Dendritic cell treated with granulocyte-macrophage colony-stimulating factor and Interleukin-4, amounts not matched to agents 40 ng/mL and 50 ng/mL, for 4 days (primary cell): Measurements from ENCODE around the gene MGARP.
"Not testable (repeated sequence)": the region's sequence is repeated elsewhere in the genome, so short reads cannot be mapped to it uniquely, and the experiment has no call there.

ENCODE experiments used
- H3K27ac Mint-ChIP-seq: one replicate; pipeline ENCODE4 v1.8.0; 2022; ENCODE audit warnings: mild to moderate bottlenecking, mixed read lengths
- H3K27me3 Mint-ChIP-seq: one replicate; pipeline ENCODE4 v1.8.0; 2022; ENCODE audit warnings: mild to moderate bottlenecking, mixed read lengths
- H3K36me3 Mint-ChIP-seq: one replicate; pipeline ENCODE4 v1.8.0; 2022; ENCODE audit warnings: low read depth, mixed read lengths
- H3K4me1 Mint-ChIP-seq: one replicate; pipeline ENCODE4 v1.8.0; 2022; ENCODE audit warnings: low read depth, mixed read lengths
- H3K4me3 Mint-ChIP-seq: one replicate; pipeline ENCODE4 v1.8.0; 2022; ENCODE audit warnings: mild to moderate bottlenecking, moderate library complexity, mixed read lengths
- H3K9me3 Mint-ChIP-seq: one replicate; pipeline ENCODE4 v1.8.0; 2022; ENCODE audit warnings: mixed read lengths
- intact Hi-C: fragments of 100-400 bp; cut with micrococcal nuclease; formaldehyde crosslinking; loops from one replicate; pipeline ENCODE4 v1.15.0; 2022

Gene MGARP

GRCh38 chr4:139279760-139280620, at the start of gene MGARP:
Gene MGARP (minus strand): TSS chr4:139280225. CDS start chr4:139280158, 67 bp downstream.
- peaks cover 9% of the 10 kb centered on the region for H3K9me3 Mint-ChIP-seq
- no peak within 1 kb of the TSS for H3K27ac Mint-ChIP-seq
- peaks cover 50% of the 10 kb centered on the region for H3K27me3 Mint-ChIP-seq
- H3K36me3 Mint-ChIP-seq: peaks cover 8% of the 10 kb centered on the region
- peak within 1 kb of the TSS; percentile 79 for H3K4me3 Mint-ChIP-seq
- intact Hi-C loops: no loop called here
- H3K4me1 Mint-ChIP-seq: peaks cover 20% of the 10 kb centered on the region

- H3K27me3 Mint-ChIP-seq: no peaks in the 10 kb centered on the region
- H3K9me3 Mint-ChIP-seq: no peaks in the 10 kb centered on the region
- peaks cover 24% of the 10 kb centered on the region for H3K4me1 Mint-ChIP-seq
- intact Hi-C loops: no loop called here
- no peak overlapping the region for H3K27ac Mint-ChIP-seq
- H3K4me3 Mint-ChIP-seq: no peak overlapping the region
- H3K36me3 Mint-ChIP-seq: peaks cover 43% of the 10 kb centered on the region
These were observed 49.7 kb upstream of the MGARP start for GRCh38 chr4:139329665-139330200.

- Mint-ChIP-seq H3K36me3 (peaks cover 29% of the 10 kb centered on the region), H3K4me1 (peaks cover 20% of the 10 kb centered on the region), H3K27ac (no peak overlapping the region), H3K9me3 (no peaks in the 10 kb centered on the region), H3K4me3 (no peak overlapping the region), H3K27me3 (no peaks in the 10 kb centered on the region)
- intact Hi-C loops: no loop called here
These were observed 44.6 kb upstream of the MGARP start for GRCh38 chr4:139324620-139325019.

DNA sequence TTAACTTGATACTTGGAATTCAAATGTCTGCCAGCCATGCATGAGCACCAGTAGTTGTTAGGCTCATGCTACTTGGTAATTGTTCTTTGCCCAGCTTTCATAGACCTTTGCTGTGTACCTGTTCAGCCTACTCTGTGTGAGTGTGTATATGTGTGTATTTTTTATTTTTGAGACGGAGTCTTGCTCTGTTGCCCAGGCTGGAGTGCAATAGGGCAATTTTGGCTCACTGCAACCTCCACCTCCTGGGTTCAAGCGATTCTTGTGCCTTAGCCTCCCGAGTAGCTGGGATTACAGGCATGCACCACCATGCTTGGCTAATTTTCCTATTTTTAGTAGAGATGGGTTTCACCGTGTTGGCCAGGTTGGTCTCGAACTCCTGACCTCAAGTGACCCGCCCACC, 42.5 kb upstream of the MGARP start:
- H3K4me3 Mint-ChIP-seq, intact Hi-C loops, H3K36me3 Mint-ChIP-seq, H3K27ac Mint-ChIP-seq, H3K27me3 Mint-ChIP-seq, H3K9me3 Mint-ChIP-seq: not testable (repeated sequence)
- H3K4me1 Mint-ChIP-seq: peaks cover 20% of the 10 kb centered on the region

DNA sequence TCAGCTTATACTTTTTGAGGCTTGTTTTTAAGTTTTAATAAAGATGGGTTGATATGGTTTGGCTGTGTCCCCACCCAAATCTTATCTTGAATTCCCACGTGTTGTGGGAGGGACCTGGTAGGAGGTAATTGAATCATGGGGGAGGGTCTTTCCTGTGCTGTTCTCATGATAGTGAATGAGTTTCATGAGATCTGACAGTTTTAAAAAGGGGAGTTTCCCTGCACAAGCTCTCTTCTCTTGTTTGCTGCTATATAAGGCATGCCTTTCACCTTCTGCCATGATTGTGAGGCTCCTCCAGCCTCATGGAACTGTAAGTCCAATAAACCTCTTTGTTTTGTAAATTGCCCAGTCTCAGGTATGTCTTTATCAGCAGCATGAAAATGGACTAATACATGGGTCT, 42.0 kb upstream of the MGARP start:
- H3K9me3 Mint-ChIP-seq, intact Hi-C loops, H3K27ac Mint-ChIP-seq, H3K36me3 Mint-ChIP-seq, H3K4me3 Mint-ChIP-seq, H3K27me3 Mint-ChIP-seq: not testable (repeated sequence)
- H3K4me1 Mint-ChIP-seq: peaks cover 24% of the 10 kb centered on the region

- peaks cover 49% of the 10 kb centered on the region for H3K4me1 Mint-ChIP-seq
- H3K9me3 Mint-ChIP-seq: no peaks in the 10 kb centered on the region
- H3K4me3 Mint-ChIP-seq: no peak overlapping the region
- peaks cover 6% of the 10 kb centered on the region for H3K36me3 Mint-ChIP-seq
- intact Hi-C loops: no loop called here
- H3K27ac Mint-ChIP-seq: no peak overlapping the region
- no peaks in the 10 kb centered on the region for H3K27me3 Mint-ChIP-seq
These were observed 39.5 kb upstream of the MGARP start for GRCh38 chr4:139319571-139319970.

- Mint-ChIP-seq H3K27me3 (no peaks in the 10 kb centered on the region), H3K9me3 (no peaks in the 10 kb centered on the region), H3K27ac (peak overlapping the region; percentile 1), H3K4me3 (no peak overlapping the region), H3K36me3 (peaks cover 6% of the 10 kb centered on the region), H3K4me1 (peaks cover 65% of the 10 kb centered on the region)
- intact Hi-C loops: no loop called here
These were observed 37.6 kb upstream of the MGARP start for GRCh38 chr4:139317635-139318034.

DNA sequence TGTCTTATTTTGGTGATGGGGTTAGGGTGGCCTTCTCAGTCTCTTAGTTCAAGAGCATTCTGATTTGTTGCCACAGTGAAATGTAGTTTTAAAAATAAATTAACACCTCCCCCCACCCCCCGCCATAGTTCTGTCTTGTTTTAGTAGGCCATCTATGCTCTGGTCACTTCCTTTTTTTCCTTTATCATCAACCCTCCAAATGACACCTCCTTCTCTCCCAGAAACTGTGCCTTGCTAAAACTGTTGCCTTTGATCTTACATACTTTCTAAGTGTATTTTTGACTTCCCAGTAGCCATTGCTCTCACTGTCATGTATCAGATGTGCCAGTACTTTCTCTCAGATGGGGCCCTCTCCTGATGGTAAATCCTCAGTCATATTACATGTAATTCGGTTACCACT, 36.7 kb upstream of the MGARP start:
- no peak overlapping the region for H3K4me3 Mint-ChIP-seq
- H3K4me1 Mint-ChIP-seq: peaks cover 65% of the 10 kb centered on the region
- no peaks in the 10 kb centered on the region for H3K27me3 Mint-ChIP-seq
- intact Hi-C loops: no loop called here
- no peaks in the 10 kb centered on the region for H3K9me3 Mint-ChIP-seq
- peaks cover 4% of the 10 kb centered on the region for H3K36me3 Mint-ChIP-seq
- peak overlapping the region; percentile 1 for H3K27ac Mint-ChIP-seq

DNA sequence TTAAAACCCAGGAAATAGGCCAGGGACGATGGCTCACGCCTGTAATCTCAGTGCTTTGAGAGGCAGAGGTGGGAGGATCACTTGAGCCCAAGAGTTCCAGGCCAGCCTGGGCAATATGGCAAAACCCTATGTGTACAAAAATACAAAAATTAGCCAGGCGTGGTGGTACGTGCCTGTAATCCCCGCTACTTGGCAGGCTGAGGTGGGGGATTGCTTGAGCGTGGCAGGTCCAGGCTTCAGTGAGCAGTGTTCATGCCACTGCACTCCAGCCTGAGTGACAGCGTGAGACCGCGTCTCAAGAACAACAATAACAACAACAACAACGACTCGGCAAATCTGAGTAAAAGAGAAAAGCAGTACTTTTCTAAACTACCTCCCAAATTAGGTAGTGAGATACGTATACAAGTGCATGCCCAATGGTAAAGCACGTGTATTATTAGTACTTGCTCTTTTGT, 35.2 kb upstream of the MGARP start:
- peaks cover 73% of the 10 kb centered on the region for H3K4me1 Mint-ChIP-seq
- H3K27ac Mint-ChIP-seq: no peak overlapping the region
- H3K4me3 Mint-ChIP-seq: no peak overlapping the region
- no peaks in the 10 kb centered on the region for H3K27me3 Mint-ChIP-seq
- H3K36me3 Mint-ChIP-seq: no peaks in the 10 kb centered on the region
- intact Hi-C loops: no loop called here
- H3K9me3 Mint-ChIP-seq: no peaks in the 10 kb centered on the region

DNA sequence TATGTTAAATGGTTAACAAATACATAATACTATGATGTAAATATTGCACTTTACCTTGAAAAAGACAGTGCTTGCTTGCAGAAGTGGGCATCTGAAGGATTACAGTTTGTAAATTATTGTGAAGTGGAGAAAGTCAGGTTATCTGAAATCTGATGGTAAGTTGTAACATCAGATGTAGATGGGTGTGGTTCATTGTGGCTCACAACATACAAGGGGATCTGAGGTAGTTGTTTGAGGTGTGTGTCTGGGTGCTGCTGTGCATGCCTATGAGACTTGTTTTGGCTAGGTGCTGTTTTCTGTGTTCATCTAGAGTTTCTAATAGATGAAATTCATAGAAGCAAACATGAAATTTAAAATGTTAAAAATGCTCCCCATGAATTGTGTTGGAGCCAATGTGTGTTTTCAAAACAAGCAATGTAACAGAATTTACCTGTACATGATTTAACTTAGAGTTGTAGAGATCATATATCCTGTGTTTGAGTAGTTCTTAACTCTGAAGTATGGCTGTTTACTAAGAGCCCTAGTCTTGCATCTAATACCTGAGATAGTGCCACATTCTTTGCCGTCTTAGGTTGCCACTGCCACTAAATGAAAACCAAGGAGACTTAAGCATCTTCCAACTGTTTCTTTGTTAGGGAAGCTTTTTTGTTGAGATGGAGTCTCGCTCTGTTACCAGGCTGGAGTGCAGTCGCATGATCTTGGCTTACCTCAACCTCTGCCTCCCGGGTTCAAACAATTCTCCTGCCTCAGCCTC, 34.2 kb upstream of the MGARP start:
- H3K27ac Mint-ChIP-seq: no peak overlapping the region
- peaks cover 64% of the 10 kb centered on the region for H3K4me1 Mint-ChIP-seq
- no peaks in the 10 kb centered on the region for H3K27me3 Mint-ChIP-seq
- H3K36me3 Mint-ChIP-seq: no peaks in the 10 kb centered on the region
- H3K4me3 Mint-ChIP-seq: no peak overlapping the region
- intact Hi-C loops: no loop called here
- no peaks in the 10 kb centered on the region for H3K9me3 Mint-ChIP-seq

- H3K36me3 Mint-ChIP-seq, intact Hi-C loops, H3K27me3 Mint-ChIP-seq, H3K4me3 Mint-ChIP-seq, H3K9me3 Mint-ChIP-seq, H3K27ac Mint-ChIP-seq: not testable (repeated sequence)
- H3K4me1 Mint-ChIP-seq: peaks cover 64% of the 10 kb centered on the region
These were observed 33.4 kb upstream of the MGARP start for GRCh38 chr4:139313414-139313813.

GRCh38 chr4:139312552-139313332, 32.7 kb upstream of the MGARP start:
- Mint-ChIP-seq H3K9me3 (no peaks in the 10 kb centered on the region), H3K4me1 (peaks cover 64% of the 10 kb centered on the region)

GRCh38 chr4:139311909-139312308, 31.9 kb upstream of the MGARP start:
- peak overlapping the region; percentile 41 for H3K27ac Mint-ChIP-seq
- no peak overlapping the region for H3K4me3 Mint-ChIP-seq
- intact Hi-C loops: no loop called here
- no peaks in the 10 kb centered on the region for H3K27me3 Mint-ChIP-seq
- peaks cover 6% of the 10 kb centered on the region for H3K36me3 Mint-ChIP-seq
- H3K4me1 Mint-ChIP-seq: peaks cover 62% of the 10 kb centered on the region
- no peaks in the 10 kb centered on the region for H3K9me3 Mint-ChIP-seq

More at GRCh38 chr4:139312552-139313332, 32.7 kb upstream of the MGARP start:
- peak overlapping the region; percentile 6 for H3K4me3 Mint-ChIP-seq
- H3K27ac Mint-ChIP-seq: no peak overlapping the region
- no peaks in the 10 kb centered on the region for H3K27me3 Mint-ChIP-seq
- intact Hi-C loops: no loop called here
- H3K36me3 Mint-ChIP-seq: no peaks in the 10 kb centered on the region
